Germinal center (tissue), 1 donor: ENCODE measurements around the gene ZXDC.

Experiments used
- DNase-seq: peaks from one replicate; pipeline ENCODE4 v3.0.0; 2012; ENCODE audit warnings: mixed read lengths, low spot score

The ZXDC gene, protein sequence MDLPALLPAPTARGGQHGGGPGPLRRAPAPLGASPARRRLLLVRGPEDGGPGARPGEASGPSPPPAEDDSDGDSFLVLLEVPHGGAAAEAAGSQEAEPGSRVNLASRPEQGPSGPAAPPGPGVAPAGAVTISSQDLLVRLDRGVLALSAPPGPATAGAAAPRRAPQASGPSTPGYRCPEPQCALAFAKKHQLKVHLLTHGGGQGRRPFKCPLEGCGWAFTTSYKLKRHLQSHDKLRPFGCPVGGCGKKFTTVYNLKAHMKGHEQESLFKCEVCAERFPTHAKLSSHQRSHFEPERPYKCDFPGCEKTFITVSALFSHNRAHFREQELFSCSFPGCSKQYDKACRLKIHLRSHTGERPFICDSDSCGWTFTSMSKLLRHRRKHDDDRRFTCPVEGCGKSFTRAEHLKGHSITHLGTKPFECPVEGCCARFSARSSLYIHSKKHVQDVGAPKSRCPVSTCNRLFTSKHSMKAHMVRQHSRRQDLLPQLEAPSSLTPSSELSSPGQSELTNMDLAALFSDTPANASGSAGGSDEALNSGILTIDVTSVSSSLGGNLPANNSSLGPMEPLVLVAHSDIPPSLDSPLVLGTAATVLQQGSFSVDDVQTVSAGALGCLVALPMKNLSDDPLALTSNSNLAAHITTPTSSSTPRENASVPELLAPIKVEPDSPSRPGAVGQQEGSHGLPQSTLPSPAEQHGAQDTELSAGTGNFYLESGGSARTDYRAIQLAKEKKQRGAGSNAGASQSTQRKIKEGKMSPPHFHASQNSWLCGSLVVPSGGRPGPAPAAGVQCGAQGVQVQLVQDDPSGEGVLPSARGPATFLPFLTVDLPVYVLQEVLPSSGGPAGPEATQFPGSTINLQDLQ

DNA sequence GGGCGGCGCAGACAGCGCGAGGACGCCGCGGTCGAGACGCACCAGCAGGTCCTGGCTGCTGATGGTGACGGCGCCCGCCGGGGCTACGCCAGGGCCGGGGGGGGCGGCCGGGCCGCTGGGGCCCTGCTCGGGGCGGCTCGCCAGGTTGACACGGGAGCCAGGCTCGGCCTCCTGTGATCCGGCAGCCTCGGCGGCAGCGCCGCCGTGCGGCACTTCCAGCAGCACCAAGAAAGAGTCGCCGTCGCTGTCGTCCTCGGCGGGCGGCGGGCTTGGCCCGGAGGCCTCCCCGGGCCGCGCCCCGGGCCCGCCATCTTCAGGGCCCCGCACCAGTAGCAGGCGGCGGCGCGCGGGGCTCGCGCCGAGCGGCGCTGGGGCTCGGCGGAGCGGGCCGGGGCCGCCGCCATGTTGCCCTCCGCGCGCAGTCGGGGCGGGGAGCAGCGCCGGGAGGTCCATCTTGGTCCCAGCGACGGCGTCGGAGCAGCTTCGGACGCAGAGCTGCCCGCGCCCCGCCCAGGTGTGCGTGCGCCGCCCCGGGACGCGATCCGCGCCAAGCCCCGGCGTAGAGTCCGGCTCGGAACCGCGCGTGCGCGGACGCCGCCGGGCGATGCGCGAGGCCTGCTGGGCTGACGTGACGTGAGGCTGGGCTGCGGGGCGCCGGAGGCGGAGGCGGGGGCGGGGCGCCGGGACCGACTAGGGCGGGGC, at the start of gene ZXDC:
ZXDC (minus strand) TSS at position 479 of the 702 bp plus-strand sequence; CDS start at position 453, 26 bp downstream.
- peak; percentile 100 for DNase-seq

DNA sequence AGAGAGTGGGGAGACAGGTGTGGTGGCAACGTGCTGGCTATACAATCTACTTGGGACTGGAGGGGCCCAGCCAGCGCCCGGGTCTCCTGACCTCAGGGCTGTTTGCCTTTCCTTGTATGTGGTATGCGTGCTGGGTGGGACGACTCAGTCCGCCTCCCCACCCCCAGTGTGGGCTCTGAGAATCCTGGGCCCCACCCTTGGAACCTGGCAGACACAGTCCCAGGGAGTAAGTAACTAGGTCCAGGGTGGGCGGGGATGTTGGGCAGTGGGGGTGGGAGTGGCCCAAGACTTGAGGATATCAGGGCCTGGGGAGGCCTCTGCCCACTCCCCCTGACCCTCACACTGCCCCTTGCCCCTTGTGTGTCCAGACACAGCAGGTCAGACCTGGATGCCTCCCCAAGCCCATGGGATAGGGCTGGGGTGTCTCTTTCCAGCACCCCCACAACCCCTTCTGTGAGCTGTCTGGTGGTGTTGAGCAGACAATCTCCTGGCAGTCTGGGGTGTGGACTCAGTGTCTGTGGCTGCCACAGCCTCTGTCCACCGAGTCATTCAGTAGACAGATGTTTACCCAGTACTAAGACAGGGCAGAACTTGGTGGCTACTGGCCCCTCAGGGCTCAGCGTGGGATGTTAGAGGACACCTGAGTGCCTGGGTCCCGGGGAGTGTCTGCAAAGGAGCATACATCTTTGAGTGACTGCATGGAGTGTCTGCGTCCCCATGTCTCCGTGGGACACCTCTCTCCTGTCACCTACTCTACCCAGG, 49.6 kb upstream of the ZXDC start:
- DNase-seq = no peak

DNA sequence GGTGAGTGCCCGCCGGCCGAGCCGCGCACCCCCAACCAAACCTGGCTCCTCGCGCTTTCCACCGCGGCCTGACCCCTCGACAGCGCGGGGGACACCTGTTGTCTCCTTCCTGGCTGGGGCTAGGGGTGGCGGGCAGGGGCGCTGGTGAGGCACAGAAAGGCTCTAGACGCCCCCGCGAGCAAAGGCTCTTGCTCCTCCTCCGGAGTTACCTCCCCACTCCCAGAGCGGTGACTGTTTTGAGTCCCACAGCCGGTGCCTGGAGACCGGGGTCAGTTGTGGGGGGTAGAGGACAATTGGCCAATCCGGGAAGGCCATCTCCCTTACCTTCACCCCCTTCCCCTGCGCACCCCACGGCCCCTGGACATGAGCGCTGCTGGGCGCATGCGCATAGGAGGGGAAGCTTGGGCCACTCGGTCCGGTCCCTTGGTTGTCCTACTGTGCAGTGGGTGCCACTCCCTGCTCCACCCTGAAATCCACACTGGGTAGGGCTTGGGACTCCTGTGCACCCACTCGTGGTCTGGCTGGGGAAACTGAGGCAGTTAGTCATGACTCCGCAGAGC, 48.8 kb upstream of the ZXDC start:
- no peak for DNase-seq

DNA sequence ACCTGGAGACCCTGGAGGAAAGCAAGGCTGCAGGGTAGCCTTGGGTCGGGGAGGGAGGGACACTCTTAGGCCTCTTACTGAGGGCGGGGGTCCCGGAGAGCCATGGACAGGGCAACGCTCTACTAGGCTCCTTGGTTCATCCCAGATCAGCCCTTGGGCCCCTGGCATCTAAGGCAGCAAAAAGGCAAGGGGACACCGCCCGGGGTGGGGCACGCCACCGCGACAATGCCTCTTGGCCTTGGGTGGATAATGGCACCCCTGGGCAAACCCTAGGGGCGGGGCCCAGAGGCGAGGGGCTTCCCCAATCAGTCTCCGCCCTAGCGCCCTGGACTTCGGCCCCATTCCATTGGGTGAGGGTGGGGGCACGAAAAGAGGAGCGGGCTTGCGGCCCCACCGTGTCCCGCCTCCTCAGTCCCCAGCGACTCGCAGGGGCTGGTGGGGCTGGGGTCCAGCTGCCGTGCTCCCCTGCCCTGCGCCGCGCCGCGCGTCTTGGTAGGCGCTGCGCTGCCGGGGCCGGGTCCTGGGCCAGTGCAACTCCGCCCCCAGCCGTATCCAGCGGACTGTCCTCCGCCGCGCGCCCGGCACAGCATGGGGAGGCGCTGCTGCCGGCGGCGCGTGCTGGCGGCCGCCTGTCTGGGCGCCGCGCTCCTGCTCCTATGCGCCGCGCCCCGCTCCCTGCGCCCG, 48.2 kb upstream of the ZXDC start, which contains the start of gene CHST13:
CHST13 (plus strand) TSS at position 411 of the 684 bp plus-strand sequence; CDS start at position 589, 178 bp downstream.
- DNase-seq = no peak

DNA sequence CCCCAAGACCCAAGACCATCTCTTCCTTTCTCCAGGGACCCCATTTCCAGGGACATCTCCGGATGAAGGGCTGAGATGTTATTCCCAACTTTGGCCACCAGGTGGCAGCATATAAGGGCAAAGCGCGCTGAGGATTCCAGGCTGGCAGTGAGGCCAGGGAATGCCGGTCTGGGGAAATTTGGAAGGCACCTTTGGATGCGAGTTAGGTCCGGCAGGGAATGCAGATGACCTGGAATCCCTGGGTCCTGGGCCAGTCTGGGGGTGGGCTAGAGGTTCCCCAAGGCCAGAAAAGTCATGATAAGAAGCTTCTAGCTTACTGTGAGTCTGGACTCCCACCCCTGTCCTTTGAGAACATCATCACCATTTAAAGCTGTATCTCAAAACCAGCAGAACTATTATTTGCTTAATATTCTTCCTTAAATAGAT, 46.7 kb upstream of the ZXDC start:
- peak; percentile 62 for DNase-seq

DNA sequence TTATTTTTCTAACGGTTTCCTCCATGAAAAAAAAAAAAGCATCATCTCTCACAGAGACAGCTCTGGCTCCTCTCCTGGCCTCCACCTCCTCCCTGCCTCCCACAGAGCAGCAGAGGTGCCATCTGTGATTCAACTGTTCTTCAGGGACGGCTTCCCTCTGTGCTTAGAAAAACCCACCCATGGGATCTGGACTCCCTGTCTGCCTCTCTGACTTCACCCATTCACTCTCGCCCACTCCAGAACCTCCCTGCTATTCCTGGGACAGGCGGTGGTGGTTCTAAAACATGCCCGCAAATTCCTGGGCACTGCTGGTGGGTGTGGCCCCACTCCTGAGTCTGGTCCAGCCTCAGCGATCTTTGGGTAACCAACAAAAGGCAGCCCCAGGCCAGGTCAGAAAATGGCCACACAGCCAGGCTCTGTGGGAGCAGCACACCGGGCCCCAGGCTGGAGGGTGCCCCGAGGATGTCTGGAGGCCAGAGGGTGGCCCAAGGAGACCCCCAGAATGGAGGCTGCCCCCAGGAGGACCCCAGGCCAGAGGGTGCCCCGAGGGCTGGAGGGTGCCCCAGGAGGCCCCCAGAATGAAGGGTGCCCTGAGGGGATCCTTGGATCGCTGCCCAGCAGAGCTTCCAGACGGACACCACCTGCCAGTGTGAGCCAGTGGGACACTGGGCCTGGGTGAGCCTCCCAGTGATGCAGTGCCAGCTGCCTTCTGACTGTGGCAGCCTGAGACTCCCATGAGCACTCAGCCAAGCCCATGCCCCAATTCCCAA, 45.6 kb upstream of the ZXDC start:
- no peak for DNase-seq

DNA sequence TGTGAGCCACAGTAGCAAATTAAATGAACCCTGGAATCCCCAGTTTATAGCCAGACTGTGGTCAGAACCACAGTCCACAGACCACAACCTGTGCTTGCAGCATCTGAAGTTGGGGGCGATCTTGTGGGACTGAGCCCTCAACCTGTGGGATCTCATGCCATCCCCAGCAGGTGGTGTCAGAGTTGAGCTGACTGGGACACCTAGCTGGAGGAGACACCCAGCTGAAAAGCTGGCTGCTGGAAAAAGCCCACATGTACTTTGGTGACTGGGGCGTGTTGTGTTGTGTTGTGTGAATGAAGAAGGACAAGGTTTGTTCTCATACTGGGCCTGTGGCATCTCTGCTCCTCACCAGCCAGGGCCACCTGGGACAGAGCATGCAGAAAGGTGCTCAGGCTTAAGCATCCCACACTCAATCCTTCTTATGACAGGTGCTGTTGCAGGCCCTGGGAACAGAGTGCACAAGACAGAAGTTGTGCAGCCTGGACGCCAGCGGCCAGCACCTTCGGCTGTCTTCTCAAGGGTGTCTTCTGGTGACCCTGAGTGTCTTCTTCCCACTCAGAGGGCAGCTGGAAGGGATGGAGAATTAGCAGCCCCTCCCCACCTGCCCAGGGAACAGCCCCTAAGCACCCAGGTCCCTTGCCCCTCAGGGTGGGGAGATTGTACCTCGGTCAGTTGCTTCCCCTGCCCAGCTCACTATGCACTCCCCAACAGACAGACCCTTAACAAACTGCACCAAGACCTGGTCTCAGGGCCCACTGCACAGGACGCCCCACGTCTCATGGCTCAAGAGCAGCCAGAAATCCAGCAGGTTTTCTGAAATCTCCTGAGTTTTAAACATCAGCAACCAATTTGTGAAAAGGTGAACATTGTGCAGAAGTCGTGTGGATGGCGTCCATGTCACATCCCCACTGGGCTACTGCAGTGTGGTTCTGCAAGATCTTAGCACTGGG, 44.1 kb upstream of the ZXDC start:
- no peak for DNase-seq

DNA sequence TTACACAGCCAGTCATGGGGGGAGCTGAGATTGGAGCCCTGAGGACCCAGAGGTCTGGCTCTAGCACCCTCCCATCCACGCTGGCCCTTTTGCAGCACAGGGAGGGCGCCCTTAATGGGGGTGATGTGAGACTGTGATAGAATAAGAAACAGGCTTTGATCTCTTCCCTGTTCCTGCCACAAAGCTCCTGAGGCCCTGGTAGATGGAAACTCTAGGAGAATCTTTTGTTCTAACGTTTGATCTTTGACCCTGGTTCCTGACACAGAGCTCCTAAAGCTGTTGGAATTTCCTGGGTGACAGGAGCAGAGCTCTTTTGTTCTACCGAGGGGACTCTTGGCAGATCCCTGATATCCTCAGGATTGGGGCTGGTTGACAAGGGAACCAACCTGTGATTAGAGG, 43.1 kb upstream of the ZXDC start:
- DNase-seq = no peak

DNA sequence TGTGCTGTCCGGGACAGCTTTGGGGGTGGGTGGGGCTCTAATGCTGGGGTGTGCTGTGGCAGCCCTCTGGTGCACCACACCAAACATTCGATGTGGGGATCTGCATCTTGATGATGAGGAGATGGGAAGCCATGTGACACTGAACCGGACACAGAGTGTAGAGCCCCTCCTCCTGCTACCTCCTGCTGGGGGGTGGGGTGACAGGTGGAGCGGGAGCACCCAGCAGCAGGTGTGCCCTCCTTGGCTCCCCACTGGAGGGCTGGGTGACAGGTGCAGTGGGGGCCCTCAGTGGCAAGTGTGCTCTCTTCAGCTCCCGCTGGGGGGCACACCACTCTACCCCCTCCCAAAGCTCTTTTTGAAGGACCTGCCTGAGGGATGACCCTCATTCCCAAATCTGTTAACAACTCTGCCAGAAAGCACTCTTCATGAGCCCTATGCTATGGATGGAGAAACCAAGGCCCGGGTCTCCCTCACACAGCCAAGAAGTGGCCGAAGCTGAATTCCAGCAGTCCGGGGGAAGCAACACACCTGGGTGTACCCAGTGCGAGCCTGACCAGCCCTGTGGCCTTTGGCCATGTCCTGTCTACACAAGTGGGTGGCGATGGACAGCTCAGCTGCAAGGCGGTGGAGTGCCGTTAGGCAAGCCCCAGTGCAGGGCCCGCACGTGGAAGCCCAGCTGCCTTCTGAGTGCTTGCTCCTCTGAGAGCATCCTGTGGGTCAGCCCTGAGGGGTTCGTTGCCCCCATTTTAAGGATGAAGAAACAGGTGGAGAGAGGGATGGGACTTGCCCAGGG, 42.5 kb upstream of the ZXDC start:
- DNase-seq = no peak

DNA sequence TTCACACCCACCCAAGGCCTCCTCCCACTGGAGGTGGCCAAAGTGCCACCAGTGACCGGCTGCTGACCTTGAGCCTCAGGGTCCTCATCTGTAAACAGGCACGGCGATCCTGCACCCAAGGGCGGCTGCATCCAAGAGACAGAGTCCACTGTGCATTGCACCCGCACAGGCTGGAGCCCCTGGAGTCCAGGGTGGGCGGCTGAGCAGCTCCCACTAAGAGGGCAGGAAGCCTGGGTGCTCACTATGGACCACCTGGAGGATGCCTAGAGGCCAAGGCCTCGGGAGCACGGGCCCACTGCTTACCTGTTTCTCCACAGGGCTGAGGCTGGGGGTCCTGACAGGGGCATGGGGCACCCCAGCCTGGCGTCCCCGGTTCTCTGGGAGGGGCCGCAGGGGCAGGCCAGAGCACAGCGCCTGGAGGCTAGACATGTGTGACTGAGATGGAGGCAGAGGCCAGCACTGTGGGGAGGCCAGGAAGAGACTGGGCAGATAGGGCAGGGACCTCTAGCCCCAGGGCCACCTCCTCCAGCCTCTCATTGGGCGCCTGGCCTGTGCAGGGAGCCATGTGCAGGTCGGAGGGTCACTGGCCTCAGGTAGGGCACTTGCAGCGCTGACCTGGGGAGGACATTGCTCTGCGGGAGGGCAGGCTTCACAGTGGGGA, 41.7 kb upstream of the ZXDC start, which contains the start of gene UROC1:
UROC1 (minus strand) TSS at position 483 of the 661 bp plus-strand sequence; CDS start at position 429, 54 bp downstream.
- DNase-seq = no peak

DNA sequence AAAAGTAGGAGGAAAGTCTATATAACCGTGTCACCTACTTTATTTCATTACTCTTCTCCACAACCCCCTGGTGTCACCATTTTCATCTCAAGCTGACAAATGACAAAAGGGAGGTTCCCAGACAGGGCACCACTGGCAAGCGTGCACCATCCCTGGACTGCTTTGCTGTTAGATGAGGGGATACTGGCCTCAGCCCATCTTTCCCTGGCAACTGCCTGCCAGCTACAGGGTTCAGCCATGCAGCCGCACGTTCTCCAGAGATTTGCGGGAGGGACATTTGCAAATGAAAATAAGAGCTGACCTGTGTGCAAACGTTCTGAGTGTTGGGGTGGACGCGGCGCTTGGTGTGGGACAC, 41.2 kb upstream of the ZXDC start:
- no peak for DNase-seq

DNA sequence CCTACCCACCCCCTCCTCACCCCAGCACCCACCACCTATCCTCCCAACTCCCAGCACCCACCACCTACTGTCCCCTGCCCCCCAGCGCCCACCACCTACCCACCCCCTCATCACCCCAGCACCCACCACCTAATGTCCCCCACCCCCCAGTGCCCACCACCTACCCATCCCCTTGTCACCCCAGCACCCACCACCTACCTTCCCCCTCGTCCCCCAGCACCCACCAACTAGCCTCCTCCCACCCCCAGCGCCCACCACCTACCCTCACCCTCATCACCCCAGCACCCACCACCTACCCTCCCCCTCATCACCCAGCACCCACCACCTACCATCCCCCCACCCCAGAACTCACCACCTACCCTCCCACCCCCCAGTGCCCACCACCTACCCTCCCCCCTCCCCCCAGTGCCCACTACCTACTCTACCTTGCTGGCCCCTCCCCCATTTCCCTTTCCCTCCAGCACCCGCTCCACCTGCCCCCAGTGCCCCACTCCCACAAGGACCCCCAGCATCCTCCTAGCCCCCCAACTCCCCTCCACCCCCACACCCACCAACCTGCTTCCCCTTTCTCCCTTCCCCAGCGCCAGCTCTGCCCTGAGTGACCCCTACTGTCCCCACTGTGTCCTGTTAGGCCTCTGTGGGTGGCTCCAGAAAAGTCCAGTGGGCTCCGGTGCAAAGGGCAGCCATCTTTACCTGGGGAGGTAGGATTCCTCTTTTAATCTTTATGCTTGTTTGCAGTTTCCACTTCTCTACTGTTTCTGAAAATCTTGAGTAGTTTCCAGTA, 40.7 kb upstream of the ZXDC start:
- DNase-seq = no peak

DNA sequence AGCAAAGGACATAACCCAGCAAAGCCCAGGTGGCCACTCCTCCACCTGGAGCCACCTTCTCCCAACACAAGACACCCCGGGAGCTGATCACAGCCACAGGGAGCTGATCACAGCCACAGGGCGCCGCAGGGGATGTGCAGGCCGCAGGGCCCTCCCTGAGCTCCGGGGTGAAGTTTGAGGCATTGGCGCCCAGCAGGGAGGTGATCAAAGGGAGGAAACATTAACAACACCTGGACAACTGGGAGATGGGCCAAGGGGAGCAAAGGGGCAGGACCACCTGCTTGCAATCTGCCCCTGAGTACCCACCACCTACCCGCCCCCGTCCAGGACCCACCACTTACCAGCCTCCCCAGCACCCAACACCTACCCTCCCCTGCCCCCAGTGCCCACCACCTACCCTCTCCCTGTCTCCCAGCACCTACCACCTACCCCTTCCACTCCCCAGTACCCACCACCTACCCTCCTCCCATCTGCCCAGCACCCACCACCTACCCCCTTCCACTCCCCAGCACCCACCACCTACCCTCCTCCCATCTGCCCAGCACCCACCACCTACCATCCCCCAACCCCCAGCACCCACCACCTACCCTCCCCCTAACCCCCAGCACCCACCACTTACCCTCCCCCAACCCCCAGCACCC, 39.5 kb upstream of the ZXDC start:
- DNase-seq = no peak

DNA sequence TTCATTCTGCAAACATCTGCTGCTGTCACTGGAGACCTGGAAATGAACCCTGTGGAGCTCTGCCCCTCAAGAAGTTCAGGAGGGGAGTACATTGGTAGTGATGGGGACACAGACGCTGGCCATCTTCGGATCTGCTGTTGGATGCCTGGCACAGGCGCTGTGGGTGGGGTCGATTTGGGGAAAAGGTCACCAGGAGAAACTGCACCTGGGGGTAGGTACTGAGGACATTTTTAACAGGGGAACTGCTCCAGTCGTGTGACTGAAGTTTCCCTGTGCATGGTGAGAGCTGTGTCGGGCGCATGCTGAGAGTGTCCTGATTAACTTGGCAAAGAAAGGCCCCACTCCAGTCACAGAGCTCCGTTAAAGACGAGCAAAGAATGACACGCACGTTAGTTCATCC, 38.5 kb upstream of the ZXDC start:
- no peak for DNase-seq

DNA sequence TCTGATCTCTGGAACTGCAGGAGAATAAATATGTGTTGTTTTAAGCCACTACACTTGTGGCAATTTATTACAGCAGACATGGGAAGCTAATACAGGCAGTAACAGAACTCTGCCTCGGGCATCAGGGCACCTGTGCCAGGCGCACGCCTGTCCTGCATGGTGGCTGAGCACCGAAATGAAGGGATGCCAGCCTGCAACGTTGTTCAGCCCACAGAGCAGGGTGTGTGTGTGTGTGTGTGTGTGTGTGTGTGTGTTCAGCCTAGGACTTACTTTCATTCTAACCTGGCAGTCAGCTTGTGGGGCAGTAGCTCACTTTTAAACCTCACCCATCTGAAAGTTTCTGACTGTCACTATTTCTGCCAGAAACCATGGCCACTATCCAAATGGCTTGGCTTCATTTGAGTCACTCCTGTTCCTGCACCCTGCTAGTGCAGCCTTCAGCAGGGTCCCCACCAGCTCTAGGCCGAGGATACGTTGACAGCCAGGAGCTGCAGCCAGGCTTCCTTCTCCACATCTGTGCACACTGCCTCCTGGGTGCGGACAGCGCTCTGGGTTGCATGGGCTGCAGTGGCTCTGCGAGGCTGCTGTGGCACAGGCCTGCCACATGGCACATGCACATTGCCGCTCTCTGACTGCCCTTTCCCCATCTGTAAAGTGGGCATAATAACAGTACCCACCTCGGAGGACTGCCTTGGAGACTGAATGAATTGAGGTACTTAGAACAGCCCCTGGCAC, 37.4 kb upstream of the ZXDC start:
- DNase-seq = no peak
